OCI-LY3 (cell line): ENCODE data around the gene FCGR3B.
"Not testable (repeated sequence)": the region's sequence is repeated elsewhere in the genome, so short reads cannot be mapped to it uniquely, and the experiment has no call there.

Experiments
- H2AFZ ChIP-seq: fragments of 200-600, 300-600 bp; shearing (Covaris generic); 2 replicates; pipeline ENCODE4 v1.6.0; 2014; ENCODE audit warnings: antibody characterized with exemption, low read depth, low read length
- H3K27ac ChIP-seq: fragments of 200-600, 300-600 bp; sonication (generic); 2 replicates; pipeline ENCODE4 v1.5.1; 2014; ENCODE audit warnings: mild to moderate bottlenecking, low read length, moderate library complexity, mixed read lengths
- H3K27me3 ChIP-seq: fragments of 200-600, 300-600 bp; sonication (generic); 2 replicates; pipeline ENCODE4 v1.6.1; 2014; ENCODE audit warnings: low read depth, low read length, mixed read lengths
- H3K36me3 ChIP-seq: fragments of 200-600, 300-600 bp; sonication (generic); replicated peaks from 2 replicates; pipeline ENCODE3; 2014; ENCODE audit warnings: low read depth, low read length, mixed read lengths
- H3K4me1 ChIP-seq: fragments of 300-600, 200-600 bp; sonication (generic); 2 replicates; pipeline ENCODE4 v1.6.1; 2014; ENCODE audit warnings: low read length, mixed read lengths
- H3K4me2 ChIP-seq: fragments of 200-600, 300-600 bp; sonication (generic); 2 replicates; pipeline ENCODE4 v1.6.1; 2014; ENCODE audit warnings: low read length, mixed read lengths
- H3K4me3 ChIP-seq: fragments of 300-600, 200-600 bp; sonication (generic); 2 replicates; pipeline ENCODE4 v1.5.1; 2014; ENCODE audit warnings: antibody characterized with exemption, mild to moderate bottlenecking, low read length, moderate library complexity
- H3K79me2 ChIP-seq: fragments of 300-600, 200-600 bp; shearing (Covaris generic); 2 replicates; pipeline ENCODE4 v1.6.1; 2014; ENCODE audit warnings: mild to moderate bottlenecking, low read length, mixed read lengths
- H3K9ac ChIP-seq: fragments of 300-600, 200-600 bp; shearing (Covaris generic); 2 replicates; pipeline ENCODE4 v1.6.0; 2014; ENCODE audit warnings: mild to moderate bottlenecking, low read length, moderate library complexity
- H3K9me3 ChIP-seq: fragments of 200-600, 300-600 bp; shearing (Covaris generic); 2 replicates; pipeline ENCODE4 v1.6.1; 2014; ENCODE audit warnings: low read length, mixed read lengths; ENCODE audit not compliant: insufficient read depth
- H4K20me1 ChIP-seq: fragments of 200-600, 300-600 bp; sonication (generic); 2 replicates; pipeline ENCODE4 v1.6.1; 2016; ENCODE audit warnings: low read length, mixed read lengths; ENCODE audit not compliant: insufficient read depth

The FCGR3B gene

GRCh38 chr1:161605024-161605423 is 26.0 kb downstream of the FCGR3B start:
- not testable (repeated sequence) for H3K36me3 ChIP-seq, H3K4me3 ChIP-seq, H4K20me1 ChIP-seq, H3K79me2 ChIP-seq, H3K27ac ChIP-seq, H3K9ac ChIP-seq, H3K4me2 ChIP-seq, H3K9me3 ChIP-seq, H3K4me1 ChIP-seq, H3K27me3 ChIP-seq, H2AFZ ChIP-seq

- H3K4me3 ChIP-seq, H4K20me1 ChIP-seq, H3K79me2 ChIP-seq, H3K9me3 ChIP-seq, H3K27ac ChIP-seq, H3K4me2 ChIP-seq, H3K4me1 ChIP-seq, H3K9ac ChIP-seq, H3K27me3 ChIP-seq, H2AFZ ChIP-seq, H3K36me3 ChIP-seq: not testable (repeated sequence)
Measured at GRCh38 chr1:161597077-161597476, 33.9 kb downstream of the FCGR3B start.

GRCh38 chr1:161595583-161595982 is 35.4 kb downstream of the FCGR3B start:
- not testable (repeated sequence) for H3K4me3 ChIP-seq, H3K36me3 ChIP-seq, H3K79me2 ChIP-seq, H2AFZ ChIP-seq, H3K4me2 ChIP-seq, H3K27ac ChIP-seq, H3K9ac ChIP-seq, H3K27me3 ChIP-seq, H3K9me3 ChIP-seq, H3K4me1 ChIP-seq, H4K20me1 ChIP-seq

- not testable (repeated sequence) for H3K36me3 ChIP-seq, H3K79me2 ChIP-seq, H3K27ac ChIP-seq, H3K4me1 ChIP-seq, H4K20me1 ChIP-seq, H2AFZ ChIP-seq, H3K4me2 ChIP-seq, H3K9ac ChIP-seq, H3K27me3 ChIP-seq, H3K4me3 ChIP-seq, H3K9me3 ChIP-seq
Measured at GRCh38 chr1:161595173-161595572, 35.8 kb downstream of the FCGR3B start.

- H3K4me2 ChIP-seq, H3K36me3 ChIP-seq, H4K20me1 ChIP-seq, H3K9me3 ChIP-seq, H3K4me1 ChIP-seq, H2AFZ ChIP-seq, H3K9ac ChIP-seq, H3K4me3 ChIP-seq, H3K27ac ChIP-seq, H3K27me3 ChIP-seq, H3K79me2 ChIP-seq: not testable (repeated sequence)
Measured at GRCh38 chr1:161594269-161594984, 36.5 kb downstream of the FCGR3B start.

- not testable (repeated sequence) for H2AFZ ChIP-seq, H3K27ac ChIP-seq, H3K27me3 ChIP-seq
Measured at GRCh38 chr1:161593092-161593755, 37.8 kb downstream of the FCGR3B start.

GRCh38 chr1:161592586-161592985 is 38.4 kb downstream of the FCGR3B start:
- H3K36me3 ChIP-seq, H2AFZ ChIP-seq, H3K27me3 ChIP-seq, H4K20me1 ChIP-seq, H3K4me2 ChIP-seq, H3K4me3 ChIP-seq, H3K4me1 ChIP-seq, H3K79me2 ChIP-seq, H3K9ac ChIP-seq, H3K9me3 ChIP-seq, H3K27ac ChIP-seq: not testable (repeated sequence)

More at GRCh38 chr1:161593092-161593755, 37.8 kb downstream of the FCGR3B start:
- not testable (repeated sequence) for H3K36me3 ChIP-seq, H4K20me1 ChIP-seq, H3K4me3 ChIP-seq, H3K9ac ChIP-seq, H3K79me2 ChIP-seq, H3K9me3 ChIP-seq, H3K4me2 ChIP-seq, H3K4me1 ChIP-seq

- H3K4me1 ChIP-seq, H3K36me3 ChIP-seq, H4K20me1 ChIP-seq, H3K27me3 ChIP-seq, H3K9me3 ChIP-seq, H3K27ac ChIP-seq, H3K79me2 ChIP-seq, H3K4me2 ChIP-seq, H3K9ac ChIP-seq, H3K4me3 ChIP-seq, H2AFZ ChIP-seq: not testable (repeated sequence)
Measured at GRCh38 chr1:161589920-161590319, 41.1 kb downstream of the FCGR3B start.

GRCh38 chr1:161589365-161589764 is 41.6 kb downstream of the FCGR3B start:
- not testable (repeated sequence) for H3K27ac ChIP-seq, H3K9ac ChIP-seq, H3K4me2 ChIP-seq, H3K27me3 ChIP-seq, H3K4me1 ChIP-seq, H4K20me1 ChIP-seq, H3K36me3 ChIP-seq, H2AFZ ChIP-seq, H3K4me3 ChIP-seq, H3K9me3 ChIP-seq, H3K79me2 ChIP-seq

- H3K27ac ChIP-seq, H3K9me3 ChIP-seq, H3K27me3 ChIP-seq, H3K4me1 ChIP-seq, H3K9ac ChIP-seq, H3K36me3 ChIP-seq, H3K4me3 ChIP-seq, H3K4me2 ChIP-seq, H4K20me1 ChIP-seq, H3K79me2 ChIP-seq, H2AFZ ChIP-seq: not testable (repeated sequence)
Measured at GRCh38 chr1:161588596-161588995, 42.4 kb downstream of the FCGR3B start.
